H1 (cell line): ENCODE data around the gene CUX1. TPM values are rescaled to one million over a fixed set of nuclear protein-coding genes. Genes with fewer than 3 reads are reported as not detected.

Experiments used
- CTCF ChIA-PET: fragments of 300-600 bp; sonication (Branson Sonifier 250); formaldehyde crosslinking; loops from one replicate; lab custom pipeline; 2021; ENCODE audit not compliant: partially characterized antibody; lab: Charles Lee
- POLR2A ChIA-PET: fragments of 300-600 bp; sonication (Branson Sonifier 250); formaldehyde crosslinking; loops from one replicate; lab custom pipeline; 2021; ENCODE audit warnings: inconsistent platforms; ENCODE audit not compliant: partially characterized antibody; lab: Charles Lee
- DNase-seq, 2 experiments: peaks; one replicate each; pipeline versions ENCODE4 v3.0.0 to v3.0.0-alpha.2; 2010 to 2022; ENCODE audit warnings: low spot score in 2 of 2, low read depth in 1 of 2, mixed read lengths in 1 of 2
- FAIRE-seq: peaks from 2 replicates; lab custom pipeline; 2011; peaks lifted over from hg19 to GRCh38; lab: Jason Lieb, UNC
- H2AFZ ChIP-seq: 2 replicates; pipeline ENCODE4 v1.8.1; 2012; ENCODE audit warnings: low read length, inconsistent platforms
- H2AK5ac ChIP-seq: 2 replicates; pipeline ENCODE4 v1.6.1; 2013; ENCODE audit warnings: low read depth, low read length
- H2BK120ac ChIP-seq: replicated peaks from 2 replicates; pipeline ENCODE3; 2013; ENCODE audit warnings: low read depth, low read length, inconsistent platforms
- H2BK12ac ChIP-seq: 2 replicates; pipeline ENCODE4 v1.6.1; 2013; ENCODE audit warnings: low read depth, low read length
- H2BK15ac ChIP-seq: 2 replicates; pipeline ENCODE4 v1.6.1; 2013; ENCODE audit warnings: low read length
- H2BK20ac ChIP-seq: 2 replicates; pipeline ENCODE4 v1.6.1; 2013; ENCODE audit warnings: low read length
- H2BK5ac ChIP-seq: 2 replicates; pipeline ENCODE4 v1.6.1; 2013; ENCODE audit warnings: low read depth, low read length
- H3K14ac ChIP-seq: 2 replicates; pipeline ENCODE4 v1.6.1; 2013; ENCODE audit warnings: inconsistent platforms; ENCODE audit not compliant: insufficient read length
- H3K18ac ChIP-seq: 2 replicates; pipeline ENCODE4 v1.6.1; 2013; ENCODE audit warnings: low read length; ENCODE audit errors: extremely low read depth
- H3K23ac ChIP-seq: 2 replicates; pipeline ENCODE4 v1.6.1; 2013; ENCODE audit warnings: inconsistent platforms; ENCODE audit not compliant: insufficient read length
- H3K23me2 ChIP-seq: 2 replicates; pipeline ENCODE4 v1.6.1; 2013; ENCODE audit warnings: low read depth, low read length
- H3K27ac ChIP-seq: 2 replicates; pipeline ENCODE4 v1.6.1; 2011; ENCODE audit warnings: low read depth, low read length, inconsistent platforms
- H3K27me3 ChIP-seq, 4 experiments: replicated peaks in 1 of 4; 1 replicate in 1 of 4; 2 replicates in 3 of 4; pipeline versions ENCODE4 v1.6.1 to v1.8.1; 2011 to 2013; ENCODE audit warnings: low read length in 3 of 4, mild to moderate bottlenecking in 3 of 4, inconsistent platforms in 2 of 4, mixed read lengths in 2 of 4, moderate library complexity in 1 of 4; ENCODE audit not compliant: control insufficient read depth in 3 of 4, insufficient read depth in 3 of 4; ENCODE audit errors: extremely low read depth in 1 of 4
- H3K36me3 ChIP-seq, 4 experiments: 2 replicates each; pipeline versions ENCODE4 v1.6.1 to v1.8.1; 2011 to 2013; ENCODE audit warnings: mild to moderate bottlenecking in 4 of 4, low read length in 3 of 4, moderate library complexity in 2 of 4, control low read depth in 1 of 4, inconsistent platforms in 1 of 4; ENCODE audit not compliant: insufficient read depth in 4 of 4, control insufficient read depth in 2 of 4
- H3K4ac ChIP-seq: replicated peaks from 2 replicates; pipeline ENCODE3; 2013; ENCODE audit warnings: low read length, low read depth, mixed read lengths, inconsistent platforms; ENCODE audit not compliant: insufficient read length
- H3K4me1 ChIP-seq, 4 experiments: replicated peaks in 1 of 4; 1 replicate in 1 of 4; 2 replicates in 3 of 4; pipeline versions ENCODE4 v1.6.1 to v1.8.1; 2011 to 2013; ENCODE audit warnings: low read length in 3 of 4, inconsistent platforms in 2 of 4, mixed read lengths in 1 of 4; ENCODE audit not compliant: insufficient read depth in 4 of 4, control insufficient read depth in 3 of 4
- H3K4me2 ChIP-seq, 2 experiments: 2 replicates each; pipeline versions ENCODE4 v1.6.1 to v1.8.1; 2011 to 2013; ENCODE audit warnings: low read depth in 2 of 2, low read length in 2 of 2, control low read depth in 1 of 2, inconsistent platforms in 1 of 2, mild to moderate bottlenecking in 1 of 2; ENCODE audit not compliant: insufficient read depth in 1 of 2
- H3K4me3 ChIP-seq, 4 experiments: fragments of 200-600, 300-600 bp in 1 of 4; sonication (generic), shearing (Covaris generic), sonication (Bioruptor Twin) in 1 of 4; 2 replicates each; pipeline versions ENCODE4 v1.5.1 to v1.8.1; 2011 to 2016; ENCODE audit warnings: low read length in 4 of 4, low read depth in 3 of 4, control low read depth in 2 of 4, inconsistent platforms in 2 of 4, mild to moderate bottlenecking in 2 of 4, mixed read lengths in 1 of 4, moderate library complexity in 1 of 4; ENCODE audit not compliant: insufficient read depth in 2 of 4; ENCODE audit errors: extremely low read depth in 1 of 4
- H3K56ac ChIP-seq: replicated peaks from 2 replicates; pipeline ENCODE3; 2013; ENCODE audit warnings: low read depth, mild to moderate bottlenecking, mixed read lengths, low read length, inconsistent platforms; ENCODE audit not compliant: insufficient read length
- H3K79me1 ChIP-seq: 2 replicates; pipeline ENCODE4 v1.6.1; 2013; ENCODE audit warnings: low read depth, low read length, control low read depth
- H3K79me2 ChIP-seq, 2 experiments: 2 replicates each; pipeline versions ENCODE4 v1.6.1 to v1.8.1; 2012 to 2013; ENCODE audit warnings: low read length in 2 of 2, mild to moderate bottlenecking in 2 of 2, inconsistent platforms in 1 of 2; ENCODE audit not compliant: insufficient read depth in 2 of 2, control insufficient read depth in 1 of 2
- H3K9ac ChIP-seq, 4 experiments: replicated peaks in 1 of 4; 1 replicate in 1 of 4; 2 replicates in 3 of 4; pipeline versions ENCODE4 v1.6.1 to v1.8.1; 2011 to 2013; ENCODE audit warnings: low read depth in 3 of 4, low read length in 3 of 4, control low read depth in 2 of 4, mild to moderate bottlenecking in 2 of 4, moderate library complexity in 2 of 4, inconsistent platforms in 1 of 4; ENCODE audit errors: extremely low read depth in 1 of 4
- H3K9me3 ChIP-seq, 2 experiments: 2 replicates each; pipeline versions ENCODE4 v1.6.1 to v1.8.1; 2012 to 2013; ENCODE audit warnings: mild to moderate bottlenecking in 2 of 2, moderate library complexity in 2 of 2, control low read depth in 1 of 2, inconsistent platforms in 1 of 2, low read depth in 1 of 2, low read length in 1 of 2, mixed read lengths in 1 of 2; ENCODE audit not compliant: insufficient read depth in 2 of 2
- H4K20me1 ChIP-seq, 2 experiments: replicated peaks in 1 of 2; 2 replicates each; pipeline versions ENCODE3 to v1.8.1; 2011 to 2013; ENCODE audit warnings: inconsistent platforms in 2 of 2, low read length in 2 of 2, mild to moderate bottlenecking in 1 of 2; ENCODE audit not compliant: insufficient read depth in 2 of 2, control insufficient read depth in 1 of 2
- H4K5ac ChIP-seq: 2 replicates; pipeline ENCODE4 v1.6.1; 2013; ENCODE audit warnings: low read length, low read depth, mixed read lengths, inconsistent platforms; ENCODE audit not compliant: insufficient read length
- H4K8ac ChIP-seq: 2 replicates; pipeline ENCODE4 v1.8.0; 2013; ENCODE audit warnings: mild to moderate bottlenecking, moderate library complexity, low read length, inconsistent platforms; ENCODE audit not compliant: insufficient read depth; ENCODE audit errors: extremely low read depth
- H4K91ac ChIP-seq: replicated peaks from 2 replicates; pipeline ENCODE3; 2013; ENCODE audit warnings: low read length, mixed read lengths, inconsistent platforms; ENCODE audit not compliant: insufficient read length
- ASH2L ChIP-seq: fragments of 200-600, 300-600 bp; sonication (generic); IDR thresholded peaks from one replicate; pipeline ENCODE4 v1.7.1; 2017; ENCODE audit warnings: low read length
- CBX5 ChIP-seq: fragments of 300-800, 300-1000 bp; sonication (generic); IDR thresholded peaks from 2 replicates; pipeline ENCODE4 v1.7.1; 2016; ENCODE audit warnings: antibody characterized with exemption, low read length, low read depth
- WGBS, 2 experiments: shearing (Covaris generic) in 1 of 2; methylation state at CpG; one replicate each; pipeline versions ENCODE4 v1.1.6 to v1.1.7; 2013 to 2015; ENCODE audit warnings: low lambda C conversion rate in 2 of 2, mixed read lengths in 2 of 2, inconsistent platforms in 1 of 2, low coverage in 1 of 2, missing lambda C conversion rate in 1 of 2; ENCODE audit not compliant: insufficient replicate concordance in 2 of 2, insufficient coverage in 1 of 2, insufficient read length in 1 of 2; ENCODE audit errors: extremely low coverage in 1 of 2, missing lambda C conversion rate in 1 of 2; 5-methylcytosine and 5-hydroxymethylcytosine counted together
- polyA plus RNA-seq, 7 experiments: library from polyadenylated mRNA; depleted of rRNA in 3 of 7; stranded (reverse) in 5 of 7; unstranded in 2 of 7; fragments of >200 nt in 5 of 7; fragments of 200-250 nt in 2 of 7; gene quantifications; 1 replicate in 5 of 7; 2 replicates in 1 of 7; 4 replicates in 1 of 7; pipeline versions ENCODE4 v1.2.1 to v1.2.3, GENCODE V29; 2011 to 2013; ENCODE audit warnings: missing spikeins in 2 of 7, mixed read lengths in 2 of 7
- total RNA-seq: library from RNA; stranded (reverse); fragmentation: NEBNext Ultra II Directional; extraction: Animal tissue kit (Norgen Biotek cat#: 25700); gene quantifications from 2 replicates; pipeline ENCODE4 v1.2.1, GENCODE V29; 2021

The CUX1 gene
- total and polyA plus RNA-seq, 2 of the 8 experiments (the other 6 are each of a cell fraction or from before 2014, with no cell fraction given): 21.6 to 65.9 TPM

- no peaks in the 10 kb centered on the region for H3K27me3 ChIP-seq
- H2AK5ac ChIP-seq: 0 out of 2 replicates have a peak overlapping the region, but pooled peaks have one; percentile 79
- CTCF ChIA-PET: interaction anchor here (0.8 to 2.3 kb wide), 16 partner anchors 8 to 181 kb away, joined by 3 to 12 read pairs (median 4); no protein-coding TSS in a partner anchor
- no peaks in the 10 kb centered on the region; a peak in 1 of 8 replicates for H3K36me3 ChIP-seq
- no peak overlapping the region for H3K56ac ChIP-seq
- H3K4me1 ChIP-seq: peaks cover 5 to 37% (median 28%) of the 10 kb centered on the region in 4 experiments
- POLR2A ChIA-PET: interaction anchor here (0.5 to 1.7 kb wide), 8 partner anchors 9 to 127 kb away, joined by 3 to 7 read pairs (median 4); no protein-coding TSS in a partner anchor
- no peaks in the 10 kb centered on the region for H3K9me3 ChIP-seq
- H2BK120ac ChIP-seq: no peak overlapping the region
- TF ChIP-seq CBX5: no peak
- peak; percentile 26 for TF ChIP-seq ASH2L
- H2BK5ac ChIP-seq: peak overlapping the region; percentile 92
- WGBS, 2 experiments: 50% methylated on average over 6 of the region's 7 CpGs; no CpG with 5 or more reads in 1 of the 2 experiments
- peak overlapping the region; percentile 27 to 69 for H3K4me2 ChIP-seq
- no peak overlapping the region for H3K9ac ChIP-seq
- H3K79me1 ChIP-seq: peaks cover 29% of the 10 kb centered on the region
- FAIRE-seq: no peak
- peak overlapping the region; percentile 66 for H3K27ac ChIP-seq
- H3K14ac ChIP-seq: no peak overlapping the region
- H3K23ac ChIP-seq: no peak overlapping the region
- peak overlapping the region; percentile 34; the same call in 1 of the 2 replicates for H3K18ac ChIP-seq
- H2AFZ ChIP-seq: no peak overlapping the region
- no peak overlapping the region; the same call in 1 of the 2 replicates for H2BK20ac ChIP-seq
- H4K91ac ChIP-seq: peak overlapping the region; percentile 66
- H4K5ac ChIP-seq: peak overlapping the region; percentile 62
- H2BK15ac ChIP-seq: no peak overlapping the region
- peak overlapping the region in 1 of 4 experiments; percentile 30; a peak in 1 of 8 replicates for H3K4me3 ChIP-seq
- peaks cover 14 to 100% of the 10 kb centered on the region in 2 experiments for H3K79me2 ChIP-seq
- peak overlapping the region; percentile 66 for H3K4ac ChIP-seq
- no peak for DNase-seq
- H4K20me1 ChIP-seq: peaks cover 21 to 28% of the 10 kb centered on the region in 2 experiments
- H3K23me2 ChIP-seq: 0 out of 2 replicates have a peak, but pooled peaks cover 6% of the 10 kb centered on the region
- H2BK12ac ChIP-seq: peak overlapping the region; percentile 77
- H4K8ac ChIP-seq: peak overlapping the region; percentile 73; the same call in 1 of the 2 replicates
Measured at GRCh38 chr7:101869901-101870290, 52.5 kb downstream of the CUX1 start.
